ENCODE results near the gene MDFI.

MDFI gene

DNA sequence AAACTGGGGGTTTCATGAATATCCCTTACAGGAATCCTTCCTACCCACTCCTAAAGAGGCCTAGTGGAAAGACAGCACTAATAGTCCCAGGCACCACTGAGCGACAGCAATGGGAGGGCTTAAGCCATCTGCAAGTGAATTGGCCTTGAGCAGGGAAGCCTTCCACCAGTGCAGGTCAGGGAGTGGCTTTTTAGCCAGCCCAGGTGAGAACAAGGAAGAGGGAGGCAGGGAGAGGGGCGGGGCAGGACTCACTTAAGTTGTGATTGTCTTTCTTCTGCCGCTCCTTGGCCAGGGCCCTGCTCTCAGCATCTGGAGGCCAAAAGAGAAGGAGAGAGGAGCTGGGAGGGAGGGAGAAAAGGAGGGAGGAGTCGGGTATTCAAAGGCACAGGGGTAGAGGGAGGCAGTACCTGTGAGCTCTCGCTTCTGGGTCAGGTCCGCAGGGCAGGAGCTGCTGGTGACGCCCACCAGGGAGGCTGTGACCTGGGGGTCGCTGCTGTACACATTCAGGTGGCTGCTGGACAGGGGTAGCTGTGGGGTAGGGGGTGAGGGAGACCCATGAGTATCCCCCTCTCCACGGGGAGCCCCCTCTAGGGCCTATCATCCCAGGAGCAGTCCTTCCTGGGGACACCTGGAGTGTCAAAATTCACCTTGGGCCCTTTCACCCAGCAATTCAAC, 49.4 kb downstream of the MDFI start:
- no peak overlapping the region for H3K4ac ChIP-seq (ENCODE audit: low read depth, low read length)
- H3K27me3 ChIP-seq (ENCODE audit: insufficient read depth, low read length, poor library complexity): no peaks in the 10 kb centered on the region
- H3K4me2 ChIP-seq (ENCODE audit: low read length): no peak overlapping the region
- no peak overlapping the region for H3K23ac ChIP-seq (ENCODE audit: low read length)
- H3K18ac ChIP-seq (ENCODE audit: low read length): no peak overlapping the region
- no peaks in the 10 kb centered on the region for H3K4me1 ChIP-seq (ENCODE audit: control insufficient read depth, low read depth, low read length)
- H3K4me3 ChIP-seq (ENCODE audit: low read length): no peak overlapping the region
- H3K79me2 ChIP-seq (ENCODE audit: control insufficient read depth, insufficient read depth, low read length): no peaks in the 10 kb centered on the region
- no peak overlapping the region for H3K27ac ChIP-seq (ENCODE audit: low read depth, low read length)
- H4K5ac ChIP-seq (ENCODE audit: low read length): no peak overlapping the region
- H3K36me3 ChIP-seq (ENCODE audit: control insufficient read depth, insufficient read depth, low read length): no peaks in the 10 kb centered on the region
- no peak overlapping the region for H2BK120ac ChIP-seq (ENCODE audit: low read depth, low read length)
- H3K79me1 ChIP-seq (ENCODE audit: low read length): no peaks in the 10 kb centered on the region
- H3K9ac ChIP-seq (ENCODE audit: low read length): no peak overlapping the region
- no peak overlapping the region for H2BK15ac ChIP-seq (replicated peaks; ENCODE audit: low read depth)
- DNase-seq: peak; percentile 80
- H2AK5ac ChIP-seq (ENCODE audit: low read length): no peak overlapping the region
- H2BK5ac ChIP-seq (ENCODE audit: low read length): no peak overlapping the region
- WGBS (ENCODE audit: extremely low coverage, insufficient coverage, low lambda C conversion rate): no CpG with 5 or more reads among the region's 9 CpGs
- H4K8ac ChIP-seq (ENCODE audit: low read depth, low read length): no peak overlapping the region
- peak overlapping the region; percentile 36 for H3K56ac ChIP-seq (ENCODE audit: low read length)

DNA sequence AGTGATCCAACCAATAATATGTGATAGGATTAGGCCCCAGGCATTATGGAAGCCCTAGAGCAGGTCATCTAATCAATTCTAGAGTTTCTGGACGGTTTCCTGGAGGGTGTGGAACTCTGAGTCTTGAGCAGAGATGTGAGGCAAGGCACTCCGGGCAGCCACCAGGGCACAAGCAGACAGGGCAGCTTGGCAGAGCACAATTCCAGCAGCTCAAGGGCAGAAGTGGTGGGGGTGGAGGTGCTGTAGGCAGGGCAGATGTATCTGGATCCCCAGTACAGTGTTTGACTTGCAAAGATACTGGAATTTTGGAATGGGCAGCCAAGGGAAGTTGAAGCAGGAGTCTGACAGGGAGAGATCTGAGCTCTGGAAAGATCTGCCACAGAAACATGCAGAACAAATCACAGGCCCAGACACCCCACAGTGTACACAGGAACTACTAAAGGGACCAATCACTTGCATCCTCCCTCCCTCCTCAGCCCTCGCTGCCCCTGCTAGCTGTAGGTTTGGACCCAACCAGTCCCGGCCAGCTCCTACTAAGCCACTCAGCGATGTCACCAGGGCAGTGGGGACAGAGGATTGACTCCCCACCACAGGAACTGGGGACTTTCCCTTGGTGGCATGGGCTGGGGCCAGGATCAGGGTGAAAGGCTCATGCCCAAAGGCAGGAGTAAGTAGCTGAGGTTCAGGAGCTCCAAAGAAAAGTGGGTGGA, 50.1 kb downstream of the MDFI start:
- Histone ChIP-seq H3K18ac (ENCODE audit: low read length) (no peak overlapping the region), H2BK5ac (ENCODE audit: low read length) (no peak overlapping the region), H4K8ac (ENCODE audit: low read depth, low read length) (no peak overlapping the region), H3K79me2 (ENCODE audit: control insufficient read depth, insufficient read depth, low read length) (no peaks in the 10 kb centered on the region), H3K27me3 (ENCODE audit: insufficient read depth, low read length, poor library complexity) (no peaks in the 10 kb centered on the region), H3K4me3 (ENCODE audit: low read length) (no peak overlapping the region), H4K5ac (ENCODE audit: low read length) (no peak overlapping the region), H2AK5ac (ENCODE audit: low read length) (no peak overlapping the region), H2BK120ac (ENCODE audit: low read depth, low read length) (no peak overlapping the region), H3K56ac (ENCODE audit: low read length) (no peak overlapping the region), H3K4me1 (ENCODE audit: control insufficient read depth, low read depth, low read length) (no peaks in the 10 kb centered on the region), H3K27ac (ENCODE audit: low read depth, low read length) (no peak overlapping the region), H2BK15ac (replicated peaks; ENCODE audit: low read depth) (no peak overlapping the region), H3K36me3 (ENCODE audit: control insufficient read depth, insufficient read depth, low read length) (no peaks in the 10 kb centered on the region), H3K9ac (ENCODE audit: low read length) (no peak overlapping the region), H3K23ac (ENCODE audit: low read length) (no peak overlapping the region), H3K4ac (ENCODE audit: low read depth, low read length) (no peak overlapping the region), H3K4me2 (ENCODE audit: low read length) (no peak overlapping the region), H3K79me1 (ENCODE audit: low read length) (no peaks in the 10 kb centered on the region)
- no peak for DNase-seq
- WGBS (ENCODE audit: extremely low coverage, insufficient coverage, low lambda C conversion rate): no CpG with 5 or more reads among the region's 5 CpGs

DNA sequence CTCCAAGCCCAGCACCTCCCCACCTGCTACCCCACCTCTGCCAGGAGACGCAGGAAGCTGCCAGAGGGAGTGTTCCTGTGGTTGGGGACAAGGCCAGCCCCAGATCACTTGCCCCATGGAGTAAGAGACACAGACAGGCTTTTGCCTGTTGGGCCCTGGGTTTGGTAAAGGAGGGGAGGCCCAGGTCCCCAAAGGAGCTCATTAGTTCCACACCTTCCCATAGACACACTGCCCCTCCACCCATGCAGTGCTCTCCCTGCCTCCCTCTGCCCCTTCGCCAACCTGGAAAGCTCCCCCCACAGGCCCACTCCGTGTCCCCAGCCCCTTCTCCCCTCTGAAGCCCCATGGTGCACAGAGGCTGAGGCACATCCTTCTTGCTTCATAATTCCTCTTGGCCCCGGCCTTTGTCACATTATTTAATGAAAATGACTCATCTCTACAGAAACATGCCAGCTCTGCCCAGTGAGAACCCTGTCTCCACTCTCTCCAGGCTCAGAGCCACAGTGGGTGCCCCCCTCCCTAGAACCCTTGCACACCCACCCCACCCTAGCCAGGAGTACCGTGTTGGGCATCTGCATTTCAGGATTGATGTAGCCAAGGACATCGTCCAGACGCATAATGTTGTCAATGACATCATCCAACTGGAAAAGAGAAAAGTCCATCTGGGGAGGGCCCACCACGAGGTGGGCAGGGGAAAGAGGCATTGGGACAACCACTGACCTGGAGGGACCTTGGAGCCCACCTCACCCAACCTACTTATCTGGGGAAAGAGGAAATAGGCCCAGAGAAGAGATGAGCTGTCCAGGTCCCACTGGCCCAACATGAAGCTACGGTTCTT, 51.1 kb downstream of the MDFI start:
- WGBS (ENCODE audit: extremely low coverage, insufficient coverage, low lambda C conversion rate): no CpG with 5 or more reads among the region's 9 CpGs
- H3K9ac ChIP-seq (ENCODE audit: low read length): no peak overlapping the region
- H3K79me1 ChIP-seq (ENCODE audit: low read length): no peaks in the 10 kb centered on the region
- H2BK120ac ChIP-seq (ENCODE audit: low read depth, low read length): no peak overlapping the region
- H2BK15ac ChIP-seq (replicated peaks; ENCODE audit: low read depth): no peak overlapping the region
- H3K18ac ChIP-seq (ENCODE audit: low read length): no peak overlapping the region
- no peaks in the 10 kb centered on the region for H3K27me3 ChIP-seq (ENCODE audit: insufficient read depth, low read length, poor library complexity)
- no peak overlapping the region for H2BK5ac ChIP-seq (ENCODE audit: low read length)
- no peak overlapping the region for H4K5ac ChIP-seq (ENCODE audit: low read length)
- no peaks in the 10 kb centered on the region for H3K36me3 ChIP-seq (ENCODE audit: control insufficient read depth, insufficient read depth, low read length)
- H3K4me2 ChIP-seq (ENCODE audit: low read length): no peak overlapping the region
- DNase-seq: no peak
- no peak overlapping the region for H3K4ac ChIP-seq (ENCODE audit: low read depth, low read length)
- H3K23ac ChIP-seq (ENCODE audit: low read length): no peak overlapping the region
- no peak overlapping the region for H3K56ac ChIP-seq (ENCODE audit: low read length)
- no peak overlapping the region for H3K27ac ChIP-seq (ENCODE audit: low read depth, low read length)
- no peaks in the 10 kb centered on the region for H3K4me1 ChIP-seq (ENCODE audit: control insufficient read depth, low read depth, low read length)
- no peak overlapping the region for H3K4me3 ChIP-seq (ENCODE audit: low read length)
- no peaks in the 10 kb centered on the region for H3K79me2 ChIP-seq (ENCODE audit: control insufficient read depth, insufficient read depth, low read length)
- no peak overlapping the region for H4K8ac ChIP-seq (ENCODE audit: low read depth, low read length)
- H2AK5ac ChIP-seq (ENCODE audit: low read length): no peak overlapping the region

DNA sequence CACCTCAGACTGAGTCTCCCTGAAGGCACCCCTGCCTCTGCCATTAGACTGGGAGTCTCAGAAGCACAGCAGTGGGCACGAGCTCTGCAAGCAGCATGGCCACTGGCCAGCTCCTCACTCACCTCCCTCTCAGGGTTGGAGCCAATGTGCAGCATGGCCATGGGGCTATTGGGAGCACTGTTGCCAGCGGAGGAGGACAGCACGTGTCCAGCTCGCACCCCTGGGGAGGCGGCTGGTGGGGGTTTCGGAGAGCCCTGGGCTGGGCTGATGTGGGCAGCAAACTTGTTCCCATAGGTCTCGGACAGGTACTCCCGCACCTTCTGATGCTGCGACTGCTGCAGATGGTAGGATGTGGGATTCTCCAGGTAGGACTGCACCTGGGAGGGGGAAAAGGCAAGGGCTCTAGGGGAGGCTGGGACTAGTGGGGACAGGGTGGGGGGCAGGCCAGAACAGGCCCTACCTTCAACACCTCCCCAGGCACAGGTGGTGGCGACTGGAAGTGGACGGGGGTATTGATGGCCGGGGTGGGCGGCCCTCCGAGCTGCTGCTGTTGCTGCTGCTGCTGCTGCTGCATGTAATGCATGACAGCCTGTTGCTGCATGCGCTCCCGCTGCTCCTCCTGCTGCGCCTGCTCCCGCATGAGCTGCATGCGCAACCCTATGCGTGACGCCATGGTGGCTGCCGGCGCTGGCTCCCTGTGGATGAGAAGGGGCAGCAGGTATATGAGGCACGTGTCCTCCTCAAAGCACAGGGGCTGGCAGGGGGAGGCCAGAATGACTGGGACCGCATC, 52.5 kb downstream of the MDFI start:
- Histone ChIP-seq H3K4me2 (ENCODE audit: low read length) (no peak overlapping the region), H3K79me1 (ENCODE audit: low read length) (no peaks in the 10 kb centered on the region), H4K8ac (ENCODE audit: low read depth, low read length) (no peak overlapping the region), H2BK15ac (replicated peaks; ENCODE audit: low read depth) (no peak overlapping the region), H3K23ac (ENCODE audit: low read length) (no peak overlapping the region), H3K56ac (ENCODE audit: low read length) (no peak overlapping the region), H3K27ac (ENCODE audit: low read depth, low read length) (no peak overlapping the region), H3K4ac (ENCODE audit: low read depth, low read length) (no peak overlapping the region), H3K27me3 (ENCODE audit: insufficient read depth, low read length, poor library complexity) (no peaks in the 10 kb centered on the region), H4K5ac (ENCODE audit: low read length) (no peak overlapping the region), H3K79me2 (ENCODE audit: control insufficient read depth, insufficient read depth, low read length) (no peaks in the 10 kb centered on the region), H3K9ac (ENCODE audit: low read length) (no peak overlapping the region), H2BK120ac (ENCODE audit: low read depth, low read length) (no peak overlapping the region), H3K18ac (ENCODE audit: low read length) (no peak overlapping the region), H3K4me1 (ENCODE audit: control insufficient read depth, low read depth, low read length) (no peaks in the 10 kb centered on the region), H3K4me3 (ENCODE audit: low read length) (no peak overlapping the region), H3K36me3 (ENCODE audit: control insufficient read depth, insufficient read depth, low read length) (no peaks in the 10 kb centered on the region), H2AK5ac (ENCODE audit: low read length) (no peak overlapping the region), H2BK5ac (ENCODE audit: low read length) (no peak overlapping the region)
- WGBS (ENCODE audit: extremely low coverage, insufficient coverage, low lambda C conversion rate): no CpG with 5 or more reads among the region's 25 CpGs
- DNase-seq: no peak

DNA sequence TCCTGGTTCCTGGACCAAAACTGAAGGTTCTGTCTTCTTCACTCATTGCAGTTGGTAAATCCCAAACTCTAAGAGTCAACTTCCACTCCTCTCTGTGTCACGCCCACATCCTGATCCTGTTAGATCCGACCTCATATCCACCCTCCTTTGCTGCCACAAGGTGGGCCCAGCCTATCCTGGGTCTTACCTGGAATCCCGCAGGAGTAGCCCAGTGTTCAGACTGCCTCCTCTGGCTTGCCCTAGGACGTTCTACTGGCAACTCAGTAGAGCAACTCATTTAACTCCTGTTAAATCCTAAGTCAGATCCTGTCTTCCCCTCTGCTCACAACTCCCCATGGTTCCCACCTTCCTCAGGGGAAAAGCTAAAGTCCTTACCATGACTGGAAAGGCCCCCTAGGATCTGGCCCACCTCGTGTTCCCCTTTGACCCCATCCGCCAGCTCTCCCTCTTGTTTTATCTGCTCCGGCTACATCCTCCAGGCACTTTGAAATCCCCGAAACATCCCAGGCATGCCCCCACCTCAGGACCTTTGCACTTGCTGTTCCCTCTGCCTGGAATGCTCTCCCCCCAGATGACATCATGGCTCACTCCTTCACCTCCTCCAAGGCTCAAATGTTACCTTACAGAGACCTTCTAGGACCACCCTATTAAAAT, 53.3 kb downstream of the MDFI start:
- WGBS (ENCODE audit: extremely low coverage, insufficient coverage, low lambda C conversion rate): no CpG with 5 or more reads among the region's 8 CpGs
- H3K27ac ChIP-seq (ENCODE audit: low read depth, low read length): no peak overlapping the region
- H3K56ac ChIP-seq (ENCODE audit: low read length): no peak overlapping the region
- no peak overlapping the region for H2BK5ac ChIP-seq (ENCODE audit: low read length)
- H3K27me3 ChIP-seq (ENCODE audit: insufficient read depth, low read length, poor library complexity): no peaks in the 10 kb centered on the region
- H2AK5ac ChIP-seq (ENCODE audit: low read length): no peak overlapping the region
- H3K4me2 ChIP-seq (ENCODE audit: low read length): no peak overlapping the region
- peak; percentile 55 for DNase-seq
- H3K79me1 ChIP-seq (ENCODE audit: low read length): no peaks in the 10 kb centered on the region
- H3K18ac ChIP-seq (ENCODE audit: low read length): no peak overlapping the region
- H4K5ac ChIP-seq (ENCODE audit: low read length): no peak overlapping the region
- H3K4me3 ChIP-seq (ENCODE audit: low read length): no peak overlapping the region
- no peak overlapping the region for H2BK15ac ChIP-seq (replicated peaks; ENCODE audit: low read depth)
- H3K23ac ChIP-seq (ENCODE audit: low read length): no peak overlapping the region
- H3K9ac ChIP-seq (ENCODE audit: low read length): no peak overlapping the region
- H3K4ac ChIP-seq (ENCODE audit: low read depth, low read length): no peak overlapping the region
- no peaks in the 10 kb centered on the region for H3K36me3 ChIP-seq (ENCODE audit: control insufficient read depth, insufficient read depth, low read length)
- no peaks in the 10 kb centered on the region for H3K79me2 ChIP-seq (ENCODE audit: control insufficient read depth, insufficient read depth, low read length)
- no peak overlapping the region for H4K8ac ChIP-seq (ENCODE audit: low read depth, low read length)
- H3K4me1 ChIP-seq (ENCODE audit: control insufficient read depth, low read depth, low read length): no peaks in the 10 kb centered on the region
- H2BK120ac ChIP-seq (ENCODE audit: low read depth, low read length): no peak overlapping the region
